BLaER1 treated with 17β-estradiol and CSF1 and Interleukin-3, amounts not matched to agents 10 nM and 100 nM (cell line): ENCODE results near the gene PLEKHG3.
A peak's percentile ranks its signal among the peaks of the same experiment; 100 is the strongest.

Source experiments
- H3K27ac ChIP-seq, 11 experiments: shearing (Covaris generic); formaldehyde crosslinking; 2 replicates each; pipeline ENCODE4 v1.8.1; 2022
- H3K27me3 ChIP-seq, 11 experiments: shearing (Covaris generic); formaldehyde crosslinking; 2 replicates each; pipeline ENCODE4 v1.8.1; 2022
- H3K36me3 ChIP-seq, 11 experiments: shearing (Covaris generic); formaldehyde crosslinking; 2 replicates each; pipeline ENCODE4 v1.8.1; 2022
- H3K4me1 ChIP-seq, 10 experiments: shearing (Covaris generic); formaldehyde crosslinking; 2 replicates each; pipeline ENCODE4 v1.8.1; 2022
- H3K4me2 ChIP-seq, 11 experiments: shearing (Covaris generic); formaldehyde crosslinking; 2 replicates each; pipeline ENCODE4 v1.8.1; 2022
- H3K4me3 ChIP-seq, 10 experiments: shearing (Covaris generic); formaldehyde crosslinking; 2 replicates each; pipeline ENCODE4 v1.8.1; 2022
- H3K9ac ChIP-seq, 11 experiments: shearing (Covaris generic); formaldehyde crosslinking; 2 replicates each; pipeline ENCODE4 v1.8.1; 2022
- H3K9me3 ChIP-seq, 11 experiments: shearing (Covaris generic); formaldehyde crosslinking; replicated peaks in 1 of 11; 2 replicates each; pipeline ENCODE4 v1.8.1; 2022
- H4K20me1 ChIP-seq, 11 experiments: shearing (Covaris generic); formaldehyde crosslinking; 2 replicates each; pipeline ENCODE4 v1.8.1; 2022
- Cebpa-rat ChIP-seq, 11 experiments: shearing (Covaris generic); IDR thresholded peaks; 2 replicates each; pipeline ENCODE4 v1.8.1; 2022

The PLEKHG3 gene

DNA sequence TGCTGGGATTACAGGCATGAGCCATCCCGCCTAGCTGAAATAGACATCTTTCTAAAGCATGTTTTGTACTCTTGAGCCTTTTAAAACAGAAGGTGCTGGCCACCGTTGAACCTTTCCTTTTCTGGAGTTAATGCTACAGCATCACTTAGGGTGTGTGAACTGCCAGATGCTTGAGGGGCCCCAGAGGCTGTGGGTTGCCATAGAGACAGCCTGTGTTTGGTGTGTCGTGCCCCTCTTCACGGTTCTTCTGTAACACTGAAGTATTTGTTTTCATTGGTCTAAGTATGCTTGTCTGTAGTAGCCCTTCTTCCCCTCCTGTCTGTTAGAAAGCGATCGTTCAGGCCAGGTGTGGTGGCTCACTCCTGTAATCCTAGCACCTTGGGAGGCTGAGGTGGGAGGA is 30.8 kb downstream of the PLEKHG3 start:
- TF ChIP-seq Cebpa-rat (IDR thresholded peaks at IDR 0.05) = no peak
- no peak overlapping the region for H3K4me3 ChIP-seq

DNA sequence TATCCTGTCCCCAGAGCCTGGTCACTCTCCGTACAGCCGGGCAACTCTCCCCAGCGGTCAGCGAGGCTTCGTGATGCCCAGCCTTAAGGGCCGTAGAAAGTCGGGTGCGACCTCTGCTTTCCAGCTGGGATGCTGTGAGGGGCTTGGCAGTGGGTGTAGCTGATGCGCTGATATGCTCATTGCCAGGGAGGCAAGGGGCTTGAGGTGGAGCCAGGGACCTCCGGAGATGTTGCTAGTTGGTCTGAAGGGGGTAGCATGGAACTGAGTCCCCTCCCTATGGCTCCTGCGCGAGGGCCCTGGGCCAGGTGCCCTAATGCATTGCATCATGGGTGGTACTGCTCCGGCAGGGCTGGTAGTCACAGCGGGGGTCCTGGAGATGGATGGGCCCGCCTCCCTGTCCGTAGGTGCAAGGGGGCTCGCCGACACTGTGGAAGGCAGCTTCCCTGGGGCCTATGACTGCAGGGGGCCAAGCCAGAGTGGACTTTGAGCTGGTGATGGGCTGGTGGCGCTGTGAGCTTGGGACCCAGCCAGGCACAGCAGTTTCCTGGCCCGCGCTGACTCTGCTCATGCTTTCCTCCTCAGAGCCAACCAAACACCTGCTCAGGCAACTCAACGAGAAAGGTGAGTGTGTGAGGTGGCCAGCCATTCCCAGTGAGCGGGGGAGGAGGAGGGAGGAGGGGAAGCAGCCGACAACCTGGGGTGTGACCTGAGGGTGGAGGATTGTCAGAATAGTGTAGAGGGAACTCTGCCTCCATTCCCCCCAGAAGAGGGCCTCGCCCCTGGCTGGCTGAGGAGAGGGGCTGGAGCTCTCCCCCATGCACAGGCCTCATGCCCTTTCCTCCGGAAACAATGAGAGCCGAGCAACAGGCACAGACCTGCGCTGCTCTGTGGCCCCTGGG is 32.3 kb downstream of the PLEKHG3 start:
- no peaks in the 10 kb centered on the region for H3K27me3 ChIP-seq
- no peak for TF ChIP-seq Cebpa-rat (IDR thresholded peaks at IDR 0.05)
- H3K9ac ChIP-seq = peak overlapping the region in 1 of 11 experiments; percentile 33; a peak in 2 of 22 replicates
- peaks cover 0 to 33% (median 4%) of the 10 kb centered on the region in 11 experiments; a peak in 8 of 22 replicates for H3K36me3 ChIP-seq
- 0 out of 22 replicates have a peak, but pooled peaks cover 0 to 6% (median 0%) of the 10 kb centered on the region in 11 experiments for H4K20me1 ChIP-seq
- peaks cover 17 to 48% (median 41%) of the 10 kb centered on the region in 10 experiments for H3K4me1 ChIP-seq
- peak overlapping the region; percentile 5 to 83 (median 66); a peak in 19 of 22 replicates for H3K4me2 ChIP-seq
- H3K9me3 ChIP-seq = no peaks in the 10 kb centered on the region
- H3K4me3 ChIP-seq = no peak overlapping the region; a peak in 1 of 20 replicates
- H3K27ac ChIP-seq = no peak overlapping the region; a peak in 1 of 22 replicates

More for the DNA sequence above, 30.8 kb downstream of the PLEKHG3 start:
- Histone ChIP-seq H3K36me3 (peaks cover 0 to 29% (median 0%) of the 10 kb centered on the region in 11 experiments; a peak in 6 of 22 replicates), H3K27me3 (no peaks in the 10 kb centered on the region), H3K9ac (no peak overlapping the region), H3K27ac (peak overlapping the region in 1 of 11 experiments; percentile 22; a peak in 1 of 22 replicates), H3K4me2 (peak overlapping the region; percentile 23 to 83 (median 64); a peak in 21 of 22 replicates), H4K20me1 (peaks cover 0 to 6% (median 0%) of the 10 kb centered on the region in 11 experiments; a peak in 1 of 22 replicates), H3K9me3 (no peaks in the 10 kb centered on the region), H3K4me1 (peaks cover 17 to 52% (median 45%) of the 10 kb centered on the region in 10 experiments)

DNA sequence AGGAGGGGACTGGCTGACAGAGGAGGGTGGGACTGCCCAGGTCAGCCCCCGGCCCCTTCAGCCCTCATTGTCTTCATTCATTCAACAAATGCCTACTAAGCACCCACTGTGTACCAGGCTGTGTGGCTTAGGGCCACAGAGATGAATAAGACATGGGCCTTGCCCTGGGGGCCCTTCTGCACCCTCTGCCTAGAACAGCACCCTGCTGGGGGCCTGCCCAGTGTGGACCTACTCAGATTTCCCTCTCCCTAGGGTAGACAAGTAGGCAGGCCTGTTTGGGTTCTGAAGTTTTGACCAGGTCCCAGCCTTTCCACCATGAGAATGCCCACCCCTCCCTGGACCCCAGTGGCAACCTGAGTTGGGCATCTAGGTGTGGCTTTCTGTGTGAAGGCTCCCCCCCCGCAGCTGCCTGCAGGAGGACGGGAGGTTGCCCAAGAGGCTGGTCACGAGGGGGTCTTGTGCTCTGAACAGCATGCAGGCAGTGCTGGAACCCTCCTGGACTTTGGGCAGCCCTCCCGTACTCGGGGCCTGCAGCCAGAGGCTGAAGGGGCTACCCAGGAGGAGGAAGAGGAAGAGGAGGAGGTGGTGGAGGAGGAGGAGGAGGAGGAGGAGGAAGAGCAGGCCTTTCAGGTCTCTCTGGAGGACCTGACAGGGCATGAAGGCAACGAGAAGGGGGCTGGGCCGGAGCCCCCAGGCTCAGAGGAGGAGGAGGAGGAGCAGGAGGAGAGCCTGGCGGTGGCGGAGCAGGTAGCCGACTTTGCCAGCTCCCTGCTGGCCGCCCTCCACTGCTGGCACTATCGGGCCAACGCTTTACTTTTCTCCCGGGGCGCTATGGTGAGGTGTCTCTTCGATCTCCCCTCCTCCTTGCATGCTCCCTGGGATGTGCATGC is 33.4 kb downstream of the PLEKHG3 start:
- TF ChIP-seq Cebpa-rat (IDR thresholded peaks at IDR 0.05) = no peak
- Histone ChIP-seq H3K4me3 (no peak overlapping the region), H3K27me3 (no peaks in the 10 kb centered on the region), H3K36me3 (peaks cover 0 to 33% (median 13%) of the 10 kb centered on the region in 11 experiments; a peak in 11 of 22 replicates), H3K9ac (no peak overlapping the region; a peak in 1 of 22 replicates), H4K20me1 (0 out of 22 replicates have a peak, but pooled peaks cover 0 to 6% (median 0%) of the 10 kb centered on the region in 11 experiments), H3K4me2 (peak overlapping the region in 9 of 11 experiments; percentile 37 to 83 (median 66); a peak in 19 of 22 replicates), H3K4me1 (peaks cover 17 to 48% (median 41%) of the 10 kb centered on the region in 10 experiments), H3K9me3 (no peaks in the 10 kb centered on the region), H3K27ac (no peak overlapping the region)

DNA sequence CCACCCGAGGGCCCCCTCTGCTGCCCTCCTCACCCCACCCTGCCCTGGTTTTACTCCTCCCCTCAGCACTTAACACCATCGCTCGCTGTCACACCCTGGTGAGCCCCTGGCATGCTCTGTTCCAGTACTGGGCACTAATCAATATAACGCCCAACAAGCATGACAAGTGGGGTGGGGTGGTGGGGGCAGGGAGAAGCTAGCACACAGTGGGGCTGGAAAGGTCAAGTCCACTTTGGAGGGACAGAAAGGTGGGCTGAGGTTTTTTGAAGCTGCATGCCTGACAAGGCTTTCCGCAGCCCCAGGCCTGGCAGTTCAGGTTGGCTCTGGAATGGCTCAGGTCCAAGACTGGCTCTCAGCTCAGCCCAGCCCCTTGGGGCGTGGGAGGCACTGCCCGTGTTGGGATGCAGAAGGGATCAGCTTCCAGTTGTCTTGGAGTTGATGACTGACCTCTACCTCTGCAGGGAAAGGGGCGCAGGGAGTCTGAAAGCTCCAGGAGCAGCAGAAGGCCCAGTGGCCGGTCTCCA is 34.1 kb downstream of the PLEKHG3 start:
- no peaks in the 10 kb centered on the region for H3K27me3 ChIP-seq
- H3K4me1 ChIP-seq = peaks cover 17 to 48% (median 41%) of the 10 kb centered on the region in 10 experiments
- H3K4me2 ChIP-seq = peak overlapping the region in 2 of 11 experiments; percentile 48 to 72; a peak in 1 of 22 replicates
- no peak for TF ChIP-seq Cebpa-rat (IDR thresholded peaks at IDR 0.05)
- peaks cover 0 to 35% (median 16%) of the 10 kb centered on the region in 11 experiments; a peak in 13 of 22 replicates for H3K36me3 ChIP-seq
- H3K4me3 ChIP-seq = no peak overlapping the region
- no peak overlapping the region for H3K27ac ChIP-seq
- H3K9me3 ChIP-seq = no peaks in the 10 kb centered on the region; a peak in 1 of 22 replicates
- H4K20me1 ChIP-seq = 0 out of 22 replicates have a peak, but pooled peaks cover 0 to 6% (median 0%) of the 10 kb centered on the region in 11 experiments
- no peak overlapping the region for H3K9ac ChIP-seq

DNA sequence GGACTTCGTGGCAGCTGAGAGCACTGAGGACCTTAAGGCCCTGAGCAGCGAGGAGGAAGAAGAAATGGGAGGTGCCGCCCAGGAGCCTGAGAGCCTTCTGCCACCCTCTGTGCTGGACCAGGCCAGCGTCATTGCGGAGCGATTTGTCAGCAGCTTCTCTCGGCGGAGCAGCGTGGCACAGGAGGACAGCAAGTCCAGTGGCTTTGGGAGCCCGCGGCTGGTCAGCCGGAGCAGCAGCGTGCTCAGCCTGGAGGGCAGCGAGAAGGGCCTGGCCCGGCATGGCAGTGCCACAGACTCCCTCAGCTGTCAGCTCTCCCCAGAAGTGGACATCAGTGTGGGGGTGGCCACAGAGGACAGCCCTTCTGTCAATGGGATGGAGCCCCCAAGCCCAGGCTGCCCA is 37.0 kb downstream of the PLEKHG3 start:
- no peak overlapping the region for H3K4me2 ChIP-seq
- peaks cover 0 to 51% (median 21%) of the 10 kb centered on the region in 11 experiments; a peak in 13 of 22 replicates for H3K36me3 ChIP-seq
- H4K20me1 ChIP-seq = 0 out of 22 replicates have a peak, but pooled peaks cover 0 to 4% (median 0%) of the 10 kb centered on the region in 11 experiments
- peaks cover 6 to 25% (median 23%) of the 10 kb centered on the region in 10 experiments for H3K4me1 ChIP-seq
- no peak overlapping the region for H3K4me3 ChIP-seq
- TF ChIP-seq Cebpa-rat (IDR thresholded peaks at IDR 0.05) = no peak
- no peak overlapping the region for H3K9ac ChIP-seq
- H3K27ac ChIP-seq = no peak overlapping the region
- H3K9me3 ChIP-seq = peaks cover 0 to 10% (median 6%) of the 10 kb centered on the region in 11 experiments; a peak in 7 of 22 replicates
- no peaks in the 10 kb centered on the region for H3K27me3 ChIP-seq

DNA sequence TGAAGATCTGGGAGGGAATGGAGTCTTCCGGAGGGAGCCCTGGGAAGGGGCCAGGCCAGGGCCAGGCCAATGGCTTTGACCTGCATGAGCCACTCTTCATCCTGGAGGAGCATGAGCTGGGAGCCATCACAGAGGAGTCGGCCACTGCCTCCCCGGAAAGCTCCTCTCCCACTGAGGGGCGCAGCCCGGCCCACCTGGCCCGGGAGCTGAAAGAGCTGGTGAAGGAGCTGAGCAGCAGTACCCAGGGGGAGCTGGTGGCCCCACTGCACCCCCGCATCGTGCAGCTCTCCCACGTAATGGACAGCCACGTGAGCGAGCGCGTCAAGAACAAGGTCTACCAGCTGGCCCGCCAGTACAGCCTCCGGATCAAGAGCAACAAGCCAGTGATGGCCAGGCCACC is 37.7 kb downstream of the PLEKHG3 start:
- Histone ChIP-seq H3K36me3 (peaks cover 0 to 51% (median 21%) of the 10 kb centered on the region in 11 experiments; a peak in 13 of 22 replicates), H4K20me1 (no peaks in the 10 kb centered on the region), H3K4me3 (no peak overlapping the region), H3K4me1 (peaks cover 10 to 25% (median 23%) of the 10 kb centered on the region in 10 experiments), H3K27ac (no peak overlapping the region), H3K9ac (no peak overlapping the region), H3K4me2 (no peak overlapping the region), H3K27me3 (no peaks in the 10 kb centered on the region), H3K9me3 (peaks cover 0 to 10% (median 6%) of the 10 kb centered on the region in 11 experiments; a peak in 7 of 22 replicates)
- no peak for TF ChIP-seq Cebpa-rat (IDR thresholded peaks at IDR 0.05)

DNA sequence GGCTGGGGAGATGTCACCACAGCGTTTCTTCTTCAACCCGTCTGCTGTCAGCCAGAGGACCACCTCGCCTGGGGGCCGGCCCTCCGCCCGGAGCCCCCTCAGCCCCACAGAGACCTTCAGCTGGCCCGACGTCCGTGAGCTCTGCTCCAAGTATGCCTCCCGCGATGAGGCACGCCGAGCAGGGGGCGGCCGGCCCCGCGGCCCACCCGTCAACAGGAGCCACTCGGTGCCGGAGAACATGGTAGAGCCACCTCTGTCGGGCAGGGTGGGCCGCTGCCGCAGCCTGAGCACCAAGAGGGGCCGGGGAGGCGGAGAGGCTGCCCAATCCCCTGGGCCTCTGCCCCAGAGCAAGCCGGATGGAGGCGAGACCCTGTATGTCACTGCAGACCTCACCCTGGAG is 38.8 kb downstream of the PLEKHG3 start:
- Histone ChIP-seq H3K27ac (no peak overlapping the region), H3K9me3 (peaks cover 0 to 10% (median 6%) of the 10 kb centered on the region in 11 experiments; a peak in 7 of 22 replicates), H3K27me3 (no peaks in the 10 kb centered on the region), H3K4me2 (no peak overlapping the region), H3K4me1 (peaks cover 12 to 24% (median 23%) of the 10 kb centered on the region in 10 experiments), H3K4me3 (no peak overlapping the region), H3K9ac (no peak overlapping the region), H3K36me3 (peaks cover 0 to 51% (median 21%) of the 10 kb centered on the region in 11 experiments; a peak in 13 of 22 replicates), H4K20me1 (no peaks in the 10 kb centered on the region)
- no peak for TF ChIP-seq Cebpa-rat (IDR thresholded peaks at IDR 0.05)
